K562 (cell line): ENCODE results near the gene VPS13D. TPM values are rescaled to one million over a fixed set of nuclear protein-coding genes. Genes with fewer than 3 reads are reported as not detected.

ENCODE experiments used
- ATAC-seq: fragments of 200-7000 bp; cut with Tn5 transposase; 3 replicates; pipeline ENCODE4 v1.9.1; 2020; ENCODE audit warnings: moderate library complexity
- BruUV-seq: library from RNA; stranded (reverse); fragments of 400-500 nt; replicated peaks from 2 replicates; lab custom pipeline; 2021; lab: Mats Ljungman, UMichigan
- CTCF ChIA-PET: fragments of 300-600 bp; formaldehyde crosslinking; extraction: SDS; loops from one replicate; lab custom pipeline; 2021; ENCODE audit warnings: low intra/inter-chr PET ratio; lab: Yijun Ruan, JAX
- POLR2A ChIA-PET: fragments of 300-600, 350-650 bp; sonication (Branson Sonifier 250); formaldehyde crosslinking; extraction: SDS; loops from one replicate; lab custom pipeline; 2021; ENCODE audit warnings: antibody characterized with exemption, inconsistent platforms; lab: Yijun Ruan, JAX
- DNase-seq, 4 experiments: peaks; one replicate each; pipeline versions ENCODE4 v3.0.0 to v3.0.0-alpha.2; 2011 to 2018; ENCODE audit warnings: low spot score in 3 of 4, mixed read lengths in 3 of 4; ENCODE audit errors: extremely low read depth in 1 of 4
- FAIRE-seq: peaks from 2 replicates; lab custom pipeline; 2011; peaks lifted over from hg19 to GRCh38; lab: Jason Lieb, UNC
- H2AFZ ChIP-seq: 2 replicates; pipeline ENCODE4 v1.6.0; 2011; ENCODE audit warnings: low read depth, low read length, control low read depth, inconsistent platforms
- H3K27ac ChIP-seq: fragments of 200-600 bp; 3 replicates; pipeline ENCODE4 v1.8.0; 2011; ENCODE audit warnings: low read depth, mild to moderate bottlenecking, control low read depth, inconsistent platforms, low read length, moderate library complexity, mixed read lengths; ENCODE audit errors: extremely low read depth
- H3K27me3 ChIP-seq, 2 experiments: fragments of 300-600 bp in 1 of 2; 2 replicates in 1 of 2; 3 replicates in 1 of 2; pipeline versions ENCODE4 v1.6.0 to v1.8.0; 2011; ENCODE audit warnings: inconsistent platforms in 2 of 2, low read length in 2 of 2, mild to moderate bottlenecking in 1 of 2, mixed read lengths in 1 of 2, moderate library complexity in 1 of 2; ENCODE audit not compliant: control insufficient read depth in 2 of 2, insufficient read depth in 2 of 2
- H3K36me3 ChIP-seq: fragments of 300-600 bp; 3 replicates; pipeline ENCODE4 v1.8.0; 2011; ENCODE audit warnings: mild to moderate bottlenecking, low read length, inconsistent platforms; ENCODE audit not compliant: control insufficient read depth, insufficient read depth
- H3K4me1 ChIP-seq, 2 experiments: fragments of 200-600 bp in 1 of 2; replicated peaks in 1 of 2; 2 replicates in 1 of 2; 3 replicates in 1 of 2; pipeline versions ENCODE4 v1.5.1 to v1.8.0; 2011; ENCODE audit warnings: inconsistent platforms in 2 of 2, low read length in 2 of 2, mild to moderate bottlenecking in 1 of 2, mixed read lengths in 1 of 2, moderate library complexity in 1 of 2; ENCODE audit not compliant: control insufficient read depth in 2 of 2, insufficient read depth in 2 of 2
- H3K4me2 ChIP-seq: 2 replicates; pipeline ENCODE4 v1.6.1; 2011; ENCODE audit warnings: low read length, control low read depth, inconsistent platforms, mixed read lengths; ENCODE audit not compliant: insufficient read depth
- H3K4me3 ChIP-seq: fragments of 200-600 bp; sonication (generic), shearing (Covaris generic); 2 replicates; pipeline ENCODE4 v1.5.1; 2016; ENCODE audit warnings: control low read depth, inconsistent platforms
- H3K79me2 ChIP-seq: fragments of 200-600 bp; 3 replicates; pipeline ENCODE4 v1.8.0; 2011; ENCODE audit warnings: low read length, inconsistent platforms; ENCODE audit not compliant: control insufficient read depth, insufficient read depth
- H3K9ac ChIP-seq, 2 experiments: 2 replicates each; pipeline versions ENCODE4 v1.6.0 to v1.6.1; 2011; ENCODE audit warnings: low read depth in 2 of 2, low read length in 2 of 2, control low read depth in 1 of 2, inconsistent platforms in 1 of 2, mild to moderate bottlenecking in 1 of 2, mixed read lengths in 1 of 2; ENCODE audit not compliant: insufficient read depth in 1 of 2
- H3K9me1 ChIP-seq: one replicate; pipeline ENCODE4 v1.6.0; 2011; ENCODE audit warnings: inconsistent platforms, mild to moderate bottlenecking, low read length, moderate library complexity; ENCODE audit not compliant: control insufficient read depth, insufficient read depth
- H3K9me3 ChIP-seq: replicated peaks from 2 replicates; pipeline ENCODE4 v1.5.1; 2011; ENCODE audit warnings: low read depth, low read length, inconsistent platforms; ENCODE audit not compliant: control insufficient read depth, insufficient read depth
- H4K20me1 ChIP-seq: replicated peaks from 2 replicates; pipeline ENCODE4 v1.6.1; 2011; ENCODE audit warnings: low read length, inconsistent platforms, mixed read lengths; ENCODE audit not compliant: control insufficient read depth, insufficient read depth
- MEIS2 ChIP-seq: fragments of 450-650 bp; IDR thresholded peaks from 2 replicates; pipeline ENCODE4 v1.6.1; 2014; ENCODE audit warnings: mild to moderate bottlenecking; ENCODE audit not compliant: partially characterized antibody
- PBX2 ChIP-seq, 2 experiments: IDR thresholded peaks in 1 of 2; conservative IDR thresholded peaks in 1 of 2; 2 replicates each; pipeline ENCODE4 v1.6.1; 2016; ENCODE audit warnings: low read depth in 2 of 2, mild to moderate bottlenecking in 1 of 2, missing compliant biosample characterization in 1 of 2, missing genetic modification characterization in 1 of 2, moderate library complexity in 1 of 2
- ZNF518B ChIP-seq: fragments of 250-450 bp; sonication (Bioruptor Pico); IDR thresholded peaks from 2 replicates; pipeline ENCODE4 v1.5.0; 2021; ENCODE audit warnings: mild to moderate bottlenecking, moderate library complexity
- WGBS: fragments of 100-300 bp; shearing (Covaris generic); methylation state at CpG from one replicate; pipeline ENCODE4 v1.1.6; 2016; ENCODE audit warnings: low coverage, mixed read lengths; ENCODE audit not compliant: insufficient coverage; ENCODE audit errors: missing lambda C conversion rate; 5-methylcytosine and 5-hydroxymethylcytosine counted together
- in situ Hi-C: fragments of 300-500 bp; cut with MboI; formaldehyde crosslinking; loops from 4 replicates; pipeline ENCODE4 v1.15.0; 2018; ENCODE audit warnings: inconsistent platforms, mixed read lengths
- intact Hi-C: fragments of 100-400 bp; cut with micrococcal nuclease; formaldehyde crosslinking; loops from 2 replicates; pipeline ENCODE4 v1.14.2; 2022
- polyA plus RNA-seq, 8 experiments: library from polyadenylated mRNA; depleted of rRNA in 4 of 8; stranded (reverse) in 5 of 8; unstranded in 3 of 8; fragments of >200 nt; fragmentation: Nextera tagmentation in 2 of 8; fragmentation: Illumina TruSeq in 1 of 8; extraction: Ambion mirVana in 2 of 8; extraction: Trizol in 1 of 8; gene quantifications; 2 replicates each; pipeline versions ENCODE4 v1.2.1 to v1.2.3, GENCODE V29; 2011 to 2014; ENCODE audit warnings: inconsistent platforms in 1 of 8, missing spikeins in 1 of 8
- total RNA-seq, 7 experiments: library from RNA; depleted of rRNA in 6 of 7; stranded (reverse); fragments of >200 nt in 6 of 7; fragmentation: Illumina TruSeq in 2 of 7; extraction: Trizol in 2 of 7; gene quantifications; 2 replicates each; pipeline versions ENCODE4 v1.2.1 to v1.2.3, GENCODE V29; 2011 to 2021; ENCODE audit warnings: low replicate concordance in 1 of 7

Gene VPS13D
- total and polyA plus RNA-seq, 9 of the 15 experiments (the other 6 are each of a cell fraction or from before 2014, with no cell fraction given): 6.1 to 51.5 (median 38.5) TPM

GRCh38 chr1:12320486-12320885 is 90.7 kb downstream of the VPS13D start:
- CTCF ChIA-PET: no interaction called here

More at GRCh38 chr1:12320486-12320885, 90.7 kb downstream of the VPS13D start:
- Histone ChIP-seq H3K36me3 (peaks cover 79% of the 10 kb centered on the region), H3K9me1 (no peaks in the 10 kb centered on the region), H3K4me1 (no peaks in the 10 kb centered on the region), H3K79me2 (no peaks in the 10 kb centered on the region), H2AFZ (no peak overlapping the region), H3K27ac (no peak overlapping the region), H3K4me3 (no peak overlapping the region), H3K4me2 (no peak overlapping the region), H3K9me3 (no peaks in the 10 kb centered on the region), H4K20me1 (no peaks in the 10 kb centered on the region), H3K9ac (no peak overlapping the region), H3K27me3 (no peaks in the 10 kb centered on the region)
- DNase-seq (no peak), FAIRE-seq (no peak), ATAC-seq (no peak)
- no TSS peak for BruUV-seq
- 50% methylated on average over 2 of the region's 2 CpGs for WGBS
- in situ Hi-C loops (loop anchor here (25.0 kb wide), 1 partner anchor 292 kb away; the partner anchor contains the start of gene DHRS3), intact Hi-C loops (no loop called here)
- TF ChIP-seq PBX2 (CRISPR knock-in tag; IDR thresholded peaks at IDR 0.05; ENCODE audit: low read depth) (no peak), PBX2 (tag; conservative IDR thresholded peaks at IDR 0.05; ENCODE audit: low read depth) (peak; percentile 40; the same call in 1 of the 2 replicates), MEIS2 (peak; percentile 43), ZNF518B (CRISPR knock-in tag) (no peak)
- POLR2A ChIA-PET: interaction anchor here (0.5 to 0.7 kb wide), 2 partner anchors 23 to 278 kb away, joined by 3 read pairs; no protein-coding TSS in a partner anchor
